ENCODE results near the gene COG5.

- TF ChIP-seq CTCF (conservative IDR thresholded peaks at IDR 0.05; ENCODE audit: low read depth in 2 of 2) (no peak), POLR2AphosphoS5 (IDR thresholded peaks at IDR 0.05; ENCODE audit: low read depth) (no peak), EZH2 (IDR thresholded peaks at IDR 0.05; ENCODE audit: low read depth, unreplicated experiment) (no peak), CREB1 (CRISPR knock-in tag; IDR thresholded peaks at IDR 0.05; ENCODE audit: low read depth) (no peak), JUNB (IDR thresholded peaks at IDR 0.05; ENCODE audit: unreplicated experiment) (no peak), EZH2phosphoT487 (IDR thresholded peaks at IDR 0.05; ENCODE audit: unreplicated experiment) (no peak), NANOG (IDR thresholded peaks at IDR 0.05; ENCODE audit: borderline replicate concordance) (no peak), ZNF331 (CRISPR knock-in tag; IDR thresholded peaks at IDR 0.05; ENCODE audit: low read depth) (no peak), STAT1 (IDR thresholded peaks at IDR 0.05; ENCODE audit: unreplicated experiment) (no peak), ZNF114 (CRISPR knock-in tag; IDR thresholded peaks at IDR 0.05) (no peak)
- TF ChIP-seq, protein P1, sequence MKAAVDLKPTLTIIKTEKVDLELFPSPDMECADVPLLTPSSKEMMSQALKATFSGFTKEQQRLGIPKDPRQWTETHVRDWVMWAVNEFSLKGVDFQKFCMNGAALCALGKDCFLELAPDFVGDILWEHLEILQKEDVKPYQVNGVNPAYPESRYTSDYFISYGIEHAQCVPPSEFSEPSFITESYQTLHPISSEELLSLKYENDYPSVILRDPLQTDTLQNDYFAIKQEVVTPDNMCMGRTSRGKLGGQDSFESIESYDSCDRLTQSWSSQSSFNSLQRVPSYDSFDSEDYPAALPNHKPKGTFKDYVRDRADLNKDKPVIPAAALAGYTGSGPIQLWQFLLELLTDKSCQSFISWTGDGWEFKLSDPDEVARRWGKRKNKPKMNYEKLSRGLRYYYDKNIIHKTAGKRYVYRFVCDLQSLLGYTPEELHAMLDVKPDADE (IDR thresholded peaks at IDR 0.05) = no peak
- TF ChIP-seq, protein P2, sequence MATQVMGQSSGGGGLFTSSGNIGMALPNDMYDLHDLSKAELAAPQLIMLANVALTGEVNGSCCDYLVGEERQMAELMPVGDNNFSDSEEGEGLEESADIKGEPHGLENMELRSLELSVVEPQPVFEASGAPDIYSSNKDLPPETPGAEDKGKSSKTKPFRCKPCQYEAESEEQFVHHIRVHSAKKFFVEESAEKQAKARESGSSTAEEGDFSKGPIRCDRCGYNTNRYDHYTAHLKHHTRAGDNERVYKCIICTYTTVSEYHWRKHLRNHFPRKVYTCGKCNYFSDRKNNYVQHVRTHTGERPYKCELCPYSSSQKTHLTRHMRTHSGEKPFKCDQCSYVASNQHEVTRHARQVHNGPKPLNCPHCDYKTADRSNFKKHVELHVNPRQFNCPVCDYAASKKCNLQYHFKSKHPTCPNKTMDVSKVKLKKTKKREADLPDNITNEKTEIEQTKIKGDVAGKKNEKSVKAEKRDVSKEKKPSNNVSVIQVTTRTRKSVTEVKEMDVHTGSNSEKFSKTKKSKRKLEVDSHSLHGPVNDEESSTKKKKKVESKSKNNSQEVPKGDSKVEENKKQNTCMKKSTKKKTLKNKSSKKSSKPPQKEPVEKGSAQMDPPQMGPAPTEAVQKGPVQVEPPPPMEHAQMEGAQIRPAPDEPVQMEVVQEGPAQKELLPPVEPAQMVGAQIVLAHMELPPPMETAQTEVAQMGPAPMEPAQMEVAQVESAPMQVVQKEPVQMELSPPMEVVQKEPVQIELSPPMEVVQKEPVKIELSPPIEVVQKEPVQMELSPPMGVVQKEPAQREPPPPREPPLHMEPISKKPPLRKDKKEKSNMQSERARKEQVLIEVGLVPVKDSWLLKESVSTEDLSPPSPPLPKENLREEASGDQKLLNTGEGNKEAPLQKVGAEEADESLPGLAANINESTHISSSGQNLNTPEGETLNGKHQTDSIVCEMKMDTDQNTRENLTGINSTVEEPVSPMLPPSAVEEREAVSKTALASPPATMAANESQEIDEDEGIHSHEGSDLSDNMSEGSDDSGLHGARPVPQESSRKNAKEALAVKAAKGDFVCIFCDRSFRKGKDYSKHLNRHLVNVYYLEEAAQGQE (IDR thresholded peaks at IDR 0.05; ENCODE audit: unreplicated experiment) = no peak
- TF ChIP-seq, protein P3, sequence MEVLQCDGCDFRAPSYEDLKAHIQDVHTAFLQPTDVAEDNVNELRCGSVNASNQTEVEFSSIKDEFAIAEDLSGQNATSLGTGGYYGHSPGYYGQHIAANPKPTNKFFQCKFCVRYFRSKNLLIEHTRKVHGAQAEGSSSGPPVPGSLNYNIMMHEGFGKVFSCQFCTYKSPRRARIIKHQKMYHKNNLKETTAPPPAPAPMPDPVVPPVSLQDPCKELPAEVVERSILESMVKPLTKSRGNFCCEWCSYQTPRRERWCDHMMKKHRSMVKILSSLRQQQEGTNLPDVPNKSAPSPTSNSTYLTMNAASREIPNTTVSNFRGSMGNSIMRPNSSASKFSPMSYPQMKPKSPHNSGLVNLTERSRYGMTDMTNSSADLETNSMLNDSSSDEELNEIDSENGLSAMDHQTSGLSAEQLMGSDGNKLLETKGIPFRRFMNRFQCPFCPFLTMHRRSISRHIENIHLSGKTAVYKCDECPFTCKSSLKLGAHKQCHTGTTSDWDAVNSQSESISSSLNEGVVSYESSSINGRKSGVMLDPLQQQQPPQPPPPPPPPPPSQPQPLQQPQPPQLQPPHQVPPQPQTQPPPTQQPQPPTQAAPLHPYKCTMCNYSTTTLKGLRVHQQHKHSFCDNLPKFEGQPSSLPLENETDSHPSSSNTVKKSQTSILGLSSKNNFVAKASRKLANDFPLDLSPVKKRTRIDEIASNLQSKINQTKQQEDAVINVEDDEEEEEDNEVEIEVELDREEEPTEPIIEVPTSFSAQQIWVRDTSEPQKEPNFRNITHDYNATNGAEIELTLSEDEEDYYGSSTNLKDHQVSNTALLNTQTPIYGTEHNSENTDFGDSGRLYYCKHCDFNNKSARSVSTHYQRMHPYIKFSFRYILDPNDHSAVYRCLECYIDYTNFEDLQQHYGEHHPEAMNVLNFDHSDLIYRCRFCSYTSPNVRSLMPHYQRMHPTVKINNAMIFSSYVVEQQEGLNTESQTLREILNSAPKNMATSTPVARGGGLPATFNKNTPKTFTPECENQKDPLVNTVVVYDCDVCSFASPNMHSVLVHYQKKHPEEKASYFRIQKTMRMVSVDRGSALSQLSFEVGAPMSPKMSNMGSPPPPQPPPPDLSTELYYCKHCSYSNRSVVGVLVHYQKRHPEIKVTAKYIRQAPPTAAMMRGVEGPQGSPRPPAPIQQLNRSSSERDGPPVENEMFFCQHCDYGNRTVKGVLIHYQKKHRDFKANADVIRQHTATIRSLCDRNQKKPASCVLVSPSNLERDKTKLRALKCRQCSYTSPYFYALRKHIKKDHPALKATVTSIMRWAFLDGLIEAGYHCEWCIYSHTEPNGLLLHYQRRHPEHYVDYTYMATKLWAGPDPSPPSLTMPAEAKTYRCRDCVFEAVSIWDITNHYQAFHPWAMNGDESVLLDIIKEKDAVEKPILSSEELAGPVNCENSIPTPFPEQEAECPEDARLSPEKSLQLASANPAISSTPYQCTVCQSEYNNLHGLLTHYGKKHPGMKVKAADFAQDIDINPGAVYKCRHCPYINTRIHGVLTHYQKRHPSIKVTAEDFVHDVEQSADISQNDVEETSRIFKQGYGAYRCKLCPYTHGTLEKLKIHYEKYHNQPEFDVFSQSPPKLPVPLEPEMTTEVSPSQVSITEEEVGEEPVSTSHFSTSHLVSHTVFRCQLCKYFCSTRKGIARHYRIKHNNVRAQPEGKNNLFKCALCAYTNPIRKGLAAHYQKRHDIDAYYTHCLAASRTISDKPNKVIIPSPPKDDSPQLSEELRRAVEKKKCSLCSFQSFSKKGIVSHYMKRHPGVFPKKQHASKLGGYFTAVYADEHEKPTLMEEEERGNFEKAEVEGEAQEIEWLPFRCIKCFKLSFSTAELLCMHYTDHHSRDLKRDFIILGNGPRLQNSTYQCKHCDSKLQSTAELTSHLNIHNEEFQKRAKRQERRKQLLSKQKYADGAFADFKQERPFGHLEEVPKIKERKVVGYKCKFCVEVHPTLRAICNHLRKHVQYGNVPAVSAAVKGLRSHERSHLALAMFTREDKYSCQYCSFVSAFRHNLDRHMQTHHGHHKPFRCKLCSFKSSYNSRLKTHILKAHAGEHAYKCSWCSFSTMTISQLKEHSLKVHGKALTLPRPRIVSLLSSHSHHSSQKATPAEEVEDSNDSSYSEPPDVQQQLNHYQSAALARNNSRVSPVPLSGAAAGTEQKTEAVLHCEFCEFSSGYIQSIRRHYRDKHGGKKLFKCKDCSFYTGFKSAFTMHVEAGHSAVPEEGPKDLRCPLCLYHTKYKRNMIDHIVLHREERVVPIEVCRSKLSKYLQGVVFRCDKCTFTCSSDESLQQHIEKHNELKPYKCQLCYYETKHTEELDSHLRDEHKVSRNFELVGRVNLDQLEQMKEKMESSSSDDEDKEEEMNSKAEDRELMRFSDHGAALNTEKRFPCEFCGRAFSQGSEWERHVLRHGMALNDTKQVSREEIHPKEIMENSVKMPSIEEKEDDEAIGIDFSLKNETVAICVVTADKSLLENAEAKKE (CRISPR knock-in tag; IDR thresholded peaks at IDR 0.05) = no peak
Measured at GRCh38 chr7:107605218-107605815, 41.6 kb upstream of the COG5 start.
